IMR-90 (cell line): Measurements from ENCODE around the gene GTPBP6. TPM values are rescaled to one million over a fixed set of nuclear protein-coding genes. Genes with fewer than 3 reads are reported as not detected.

Source experiments
- ATAC-seq: fragments of 200-7000 bp; cut with Tn5 transposase; 2 replicates; pipeline ENCODE4 v1.9.1; 2020; ENCODE audit warnings: low read depth, mild to moderate bottlenecking, moderate library complexity
- Bru-seq: library from RNA; stranded (reverse); fragments of 400-500 nt; gene quantifications from one replicate; lab custom pipeline; 2021; lab: Mats Ljungman, UMichigan
- BruChase-seq, 2 experiments: library from RNA; stranded (reverse); fragments of 400-500 nt; gene quantifications; one replicate each; lab custom pipeline; 2021; lab: Mats Ljungman, UMichigan
- BruUV-seq: library from RNA; stranded (reverse); fragments of 400-500 nt; replicated peaks from 2 replicates; lab custom pipeline; 2021; lab: Mats Ljungman, UMichigan
- CTCF ChIA-PET: fragments of 300-600 bp; formaldehyde crosslinking; extraction: SDS; loops from one replicate; lab custom pipeline; 2021; ENCODE audit warnings: antibody characterized with exemption; lab: Yijun Ruan, JAX
- POLR2A ChIA-PET: fragments of 300-600 bp; sonication (Branson Sonifier 250); formaldehyde crosslinking; loops from one replicate; lab custom pipeline; 2022; ENCODE audit warnings: antibody characterized with exemption; ENCODE audit not compliant: unreplicated experiment; lab: Charles Lee
- DNase-seq: peaks from one replicate; pipeline ENCODE4 v3.0.0; 2013
- H2AFZ ChIP-seq: replicated peaks from 2 replicates; pipeline ENCODE3; 2013; ENCODE audit warnings: low read length, mild to moderate bottlenecking; ENCODE audit not compliant: poor library complexity
- H2AK5ac ChIP-seq: 2 replicates; pipeline ENCODE4 v1.6.1; 2013; ENCODE audit warnings: low read depth, low read length, inconsistent platforms
- H2AK9ac ChIP-seq: replicated peaks from 2 replicates; pipeline ENCODE3; 2013; ENCODE audit warnings: mild to moderate bottlenecking, low read depth, low read length, moderate library complexity; ENCODE audit not compliant: poor library complexity
- H2BK120ac ChIP-seq: 2 replicates; pipeline ENCODE4 v1.6.1; 2013; ENCODE audit warnings: low read depth, low read length, inconsistent platforms
- H2BK15ac ChIP-seq: 3 replicates; pipeline ENCODE4 v1.6.1; 2013; ENCODE audit warnings: low read depth, low read length, inconsistent platforms
- H2BK20ac ChIP-seq: 2 replicates; pipeline ENCODE4 v1.6.1; 2013; ENCODE audit warnings: low read depth, mild to moderate bottlenecking, inconsistent platforms, low read length, moderate library complexity
- H2BK5ac ChIP-seq: 2 replicates; pipeline ENCODE4 v1.6.1; 2013; ENCODE audit warnings: mild to moderate bottlenecking, low read depth, low read length, inconsistent platforms; ENCODE audit not compliant: poor library complexity, severe bottlenecking
- H3K14ac ChIP-seq: replicated peaks from 2 replicates; pipeline ENCODE4 v1.6.1; 2013; ENCODE audit warnings: low read depth, low read length, inconsistent platforms
- H3K18ac ChIP-seq: 2 replicates; pipeline ENCODE4 v1.6.1; 2013; ENCODE audit warnings: low read depth, low read length, control low read depth
- H3K23ac ChIP-seq: 2 replicates; pipeline ENCODE4 v1.6.1; 2013; ENCODE audit warnings: low read depth, low read length, inconsistent platforms
- H3K27ac ChIP-seq: 2 replicates; pipeline ENCODE4 v1.5.1; 2013; ENCODE audit warnings: mild to moderate bottlenecking, control low read depth, low read length; ENCODE audit not compliant: insufficient read depth
- H3K27me3 ChIP-seq: 2 replicates; pipeline ENCODE4 v1.6.1; 2013; ENCODE audit warnings: low read length; ENCODE audit not compliant: control insufficient read depth, insufficient read depth
- H3K36me3 ChIP-seq: 2 replicates; pipeline ENCODE4 v1.6.1; 2013; ENCODE audit warnings: low read length, mixed read lengths; ENCODE audit not compliant: control insufficient read depth, insufficient read depth
- H3K4ac ChIP-seq: 2 replicates; pipeline ENCODE4 v1.6.1; 2013; ENCODE audit warnings: low read depth, low read length, inconsistent platforms
- H3K4me1 ChIP-seq: 2 replicates; pipeline ENCODE4 v1.6.1; 2013; ENCODE audit warnings: low read length, mixed read lengths; ENCODE audit not compliant: control insufficient read depth, insufficient read depth
- H3K4me2 ChIP-seq: 2 replicates; pipeline ENCODE4 v1.6.1; 2013; ENCODE audit warnings: low read depth, mild to moderate bottlenecking, control low read depth, low read length, moderate library complexity
- H3K4me3 ChIP-seq: 2 replicates; pipeline ENCODE4 v1.5.1; 2013; ENCODE audit warnings: low read depth, mild to moderate bottlenecking, control low read depth, low read length, moderate library complexity; ENCODE audit not compliant: insufficient read depth
- H3K56ac ChIP-seq: 2 replicates; pipeline ENCODE4 v1.6.1; 2013; ENCODE audit warnings: low read length, inconsistent platforms; ENCODE audit not compliant: insufficient read depth; ENCODE audit errors: extremely low read depth
- H3K79me1 ChIP-seq, 2 experiments: 2 replicates each; pipeline ENCODE4 v1.6.1; 2013; ENCODE audit warnings: low read length in 2 of 2, inconsistent platforms in 1 of 2, low read depth in 1 of 2
- H3K9ac ChIP-seq: 2 replicates; pipeline ENCODE4 v1.6.1; 2013; ENCODE audit warnings: low read depth, low read length, control low read depth
- H3K9me1 ChIP-seq: 2 replicates; pipeline ENCODE4 v1.6.1; 2013; ENCODE audit warnings: low read length, inconsistent platforms; ENCODE audit not compliant: insufficient read depth
- H3K9me3 ChIP-seq: 2 replicates; pipeline ENCODE4 v1.6.1; 2013; ENCODE audit warnings: low read length; ENCODE audit not compliant: control insufficient read depth, insufficient read depth
- H4K20me1 ChIP-seq: 2 replicates; pipeline ENCODE4 v1.6.1; 2013; ENCODE audit warnings: low read length, inconsistent platforms; ENCODE audit not compliant: insufficient read depth
- H4K5ac ChIP-seq: 2 replicates; pipeline ENCODE4 v1.6.1; 2013; ENCODE audit warnings: mild to moderate bottlenecking, low read depth, low read length, control low read depth
- H4K8ac ChIP-seq, 2 experiments: 2 replicates each; pipeline ENCODE4 v1.6.1; 2013; ENCODE audit warnings: low read depth in 2 of 2, low read length in 2 of 2, control low read depth in 1 of 2, inconsistent platforms in 1 of 2
- H4K91ac ChIP-seq: 2 replicates; pipeline ENCODE4 v1.6.1; 2013; ENCODE audit warnings: low read depth, low read length, inconsistent platforms; ENCODE audit not compliant: insufficient read depth
- BHLHE40 ChIP-seq: fragments of 150-350 bp; IDR thresholded peaks from 2 replicates; pipeline ENCODE4 v1.6.1; 2016; ENCODE audit warnings: mild to moderate bottlenecking, low read depth, low read length
- CEBPB ChIP-seq: IDR thresholded peaks from 2 replicates; pipeline ENCODE4 v1.6.1; 2012; ENCODE audit warnings: low read depth, low read length, improper control_type of control experiment
- CHD1 ChIP-seq: IDR thresholded peaks from 2 replicates; pipeline ENCODE4 v1.6.1; 2012; ENCODE audit warnings: low read depth, low read length, improper control_type of control experiment
- ELK1 ChIP-seq: fragments of 150-350 bp; IDR thresholded peaks from 2 replicates; pipeline ENCODE4 v1.6.1; 2016; ENCODE audit warnings: low read depth, mild to moderate bottlenecking, low read length, moderate library complexity, borderline replicate concordance
- MAFK ChIP-seq: IDR thresholded peaks from 2 replicates; pipeline ENCODE4 v1.6.1; 2012; ENCODE audit warnings: low read depth, low read length, improper control_type of control experiment
- MAZ ChIP-seq: IDR thresholded peaks from 2 replicates; pipeline ENCODE4 v1.6.1; 2012; ENCODE audit warnings: low read depth, mild to moderate bottlenecking, low read length, improper control_type of control experiment, moderate library complexity, borderline replicate concordance
- MXI1 ChIP-seq: IDR thresholded peaks from 2 replicates; pipeline ENCODE4 v1.6.1; 2012; ENCODE audit warnings: low read depth, mild to moderate bottlenecking, low read length, moderate library complexity, borderline replicate concordance
- NFE2L2 ChIP-seq: fragments of 150-350 bp; IDR thresholded peaks from 2 replicates; pipeline ENCODE4 v1.6.1; 2016; ENCODE audit warnings: low read depth, mild to moderate bottlenecking, low read length
- POLR2A ChIP-seq: IDR thresholded peaks from 2 replicates; pipeline ENCODE4 v1.6.1; 2012; ENCODE audit warnings: mild to moderate bottlenecking, low read depth, low read length
- RAD21 ChIP-seq: IDR thresholded peaks from 2 replicates; pipeline ENCODE4 v1.6.1; 2012; ENCODE audit warnings: low read length, improper control_type of control experiment
- RCOR1 ChIP-seq: IDR thresholded peaks from 2 replicates; pipeline ENCODE4 v1.6.1; 2012; ENCODE audit warnings: mild to moderate bottlenecking, low read length, improper control_type of control experiment; ENCODE audit not compliant: insufficient replicate concordance
- RFX5 ChIP-seq: IDR thresholded peaks from 2 replicates; pipeline ENCODE4 v1.8.0; 2012; ENCODE audit warnings: low read depth, mild to moderate bottlenecking, low read length, moderate library complexity
- USF2 ChIP-seq: fragments of 150-350 bp; IDR thresholded peaks from 2 replicates; pipeline ENCODE4 v1.6.1; 2017; ENCODE audit warnings: mild to moderate bottlenecking, antibody characterized with exemption, low read length, low read depth
- WGBS, 2 experiments: methylation state at CpG; one replicate each; pipeline versions ENCODE4 v1.1.5 to v1.1.7; 2013; ENCODE audit warnings: missing lambda C conversion rate in 2 of 2; ENCODE audit not compliant: insufficient read length in 1 of 2; ENCODE audit errors: extremely low coverage in 2 of 2; 5-methylcytosine and 5-hydroxymethylcytosine counted together
- dilution Hi-C: fragments of 300-500 bp; cut with HindIII; formaldehyde crosslinking; loops from one replicate; pipeline ENCODE4 v1.14.3; 2018; ENCODE audit warnings: low sequenced_read_pairs; ENCODE audit not compliant: unreplicated experiment
- in situ Hi-C: fragments of 300-500 bp; cut with MboI; formaldehyde crosslinking; loops from 3 replicates; pipeline ENCODE4 v1.14.3; 2019; ENCODE audit warnings: low sequenced_read_pairs, inconsistent platforms, mixed read lengths
- intact Hi-C: fragments of 100-400 bp; cut with micrococcal nuclease; formaldehyde crosslinking; loops from 2 replicates; pipeline ENCODE4 v1.10.0; 2022
- long read RNA-seq: library from polyadenylated mRNA; unstranded; transcript quantifications from one replicate; pipeline ENCODE4 v2.0.0, GENCODE V29; 2021; ENCODE audit not compliant: unreplicated experiment
- polyA plus RNA-seq, 3 experiments: library from polyadenylated mRNA; depleted of rRNA; stranded (reverse); fragments of >200 nt; gene quantifications; 2 replicates each; pipeline ENCODE4 v1.2.3, GENCODE V29; 2012; ENCODE audit warnings: low replicate concordance in 1 of 3
- total RNA-seq: library from RNA; depleted of rRNA; stranded (reverse); fragments of >200 nt; gene quantifications from 2 replicates; pipeline ENCODE4 v1.2.3, GENCODE V29; 2012; rRNA removed

The GTPBP6 gene
- total RNA-seq (24.0 and 24.7 TPM in 2 replicates), polyA plus RNA-seq (2012; rRNA removed) (31.6 and 36.6 TPM in 2 replicates), Bru-seq, nascent RNA (percentile 65 among the genes with signal in this experiment), BruChase-seq, experiment 1, labeled RNA remaining after a 6-hour chase (percentile 82 among the genes with signal in this experiment), BruChase-seq, experiment 2, labeled RNA remaining after a 2-hour chase (percentile 75 among the genes with signal in this experiment)
- polyA plus RNA-seq (2012; cell fraction: cytosol; rRNA removed): 35.3 and 45.5 TPM in 2 replicates
- polyA plus RNA-seq (2012; cell fraction: nucleus; rRNA removed; ENCODE audit: low replicate concordance): 29.3 and 56.5 TPM in 2 replicates
- long read RNA-seq, transcript GTPBP6-201 (10 exons, 1,907 nt): major isoform, 42 of 69 reads
- long read RNA-seq, partial matches to known transcripts: 14 of 69 reads
- long read RNA-seq, other reads (novel, unspliced or antisense): 13 of 69 reads

GRCh38 chrX:318739-319578, at the start of gene GTPBP6:
Gene GTPBP6, minus strand, starts transcription at chrX:318796. Its CDS starts 9 bp downstream, at chrX:318787.
- H2AK5ac ChIP-seq: peak within 1 kb of the TSS; percentile 22; the same call in 1 of the 2 replicates
- intact Hi-C loops (no loop called here), dilution Hi-C loops (no loop called here), in situ Hi-C loops (no loop called here)
- H3K23ac ChIP-seq: peak within 1 kb of the TSS; percentile 63
- peak within 1 kb of the TSS; percentile 82 for H3K27ac ChIP-seq
- H3K4ac ChIP-seq: peak within 1 kb of the TSS; percentile 84
- H2BK120ac ChIP-seq: no peak within 1 kb of the TSS; the same call in 1 of the 2 replicates
- ChIA-PET CTCF (no interaction called here), POLR2A (no interaction called here)
- H3K9ac ChIP-seq: peak within 1 kb of the TSS; percentile 80
- H2BK15ac ChIP-seq: no peak within 1 kb of the TSS
- H4K91ac ChIP-seq: peak within 1 kb of the TSS; percentile 40
- peak within 1 kb of the TSS; percentile 75 for H3K14ac ChIP-seq
- H2AFZ ChIP-seq: peak within 1 kb of the TSS; percentile 98
- H3K79me1 ChIP-seq: peaks cover 0 to 13% of the 10 kb centered on the region in 2 experiments; a peak in 2 of 4 replicates
- H3K4me3 ChIP-seq: peak within 1 kb of the TSS; percentile 82
- H4K20me1 ChIP-seq: no peaks in the 10 kb centered on the region
- H3K27me3 ChIP-seq: no peaks in the 10 kb centered on the region
- H3K56ac ChIP-seq: peak within 1 kb of the TSS; percentile 51
- peak within 1 kb of the TSS; percentile 99 for H2AK9ac ChIP-seq
- H3K9me3 ChIP-seq: no peaks in the 10 kb centered on the region
- no peak within 1 kb of the TSS for H2BK20ac ChIP-seq
- H3K4me1 ChIP-seq: peaks cover 2% of the 10 kb centered on the region; the same call in 1 of the 2 replicates
- no TSS peak for BruUV-seq
- H3K9me1 ChIP-seq: no peaks in the 10 kb centered on the region
- peak; percentile 80 for ATAC-seq
- H2BK5ac ChIP-seq: peak within 1 kb of the TSS; percentile 66
- peak within 1 kb of the TSS; percentile 5; the same call in 1 of the 2 replicates for H4K5ac ChIP-seq
- peaks cover 14% of the 10 kb centered on the region for H3K36me3 ChIP-seq
- peak within 1 kb of the TSS; percentile 88 for H3K4me2 ChIP-seq
- peak within 1 kb of the TSS in 1 of 2 experiments; percentile 83; a peak in 1 of 4 replicates for H4K8ac ChIP-seq
- 0% methylated on average over 55 of the region's 97 CpGs; no CpG with 5 or more reads in 1 of the 2 experiments for WGBS, 2 experiments
- no peak within 1 kb of the TSS for H3K18ac ChIP-seq
- DNase-seq: peak; percentile 100
- no peak for TF ChIP-seq NFE2L2
- TF ChIP-seq USF2: peak; percentile 99
- TF ChIP-seq MXI1: peak; percentile 70; the same call in 1 of the 2 replicates
- TF ChIP-seq RCOR1: no peak
- TF ChIP-seq POLR2A: peak; percentile 79
- no peak for TF ChIP-seq MAFK
- peak; percentile 96 for TF ChIP-seq BHLHE40
- TF ChIP-seq RAD21: no peak
- TF ChIP-seq MAZ: peak; percentile 73
- TF ChIP-seq ELK1: no peak
- TF ChIP-seq CHD1: 0 out of 2 replicates have a peak, but pooled peaks have one; percentile 46
- no peak for TF ChIP-seq CEBPB
- TF ChIP-seq RFX5: no peak
